A673 (cell line): ENCODE results near the gene AOPEP.

ENCODE experiments used
- EZH2 ChIP-seq: fragments of 200-600 bp; sonication (generic); IDR thresholded peaks from 2 replicates; pipeline ENCODE4 v1.6.1; 2017; ENCODE audit warnings: borderline replicate concordance, low read depth, mild to moderate bottlenecking, mixed read lengths, antibody characterized with exemption, low read length; ENCODE audit not compliant: poor library complexity, severe bottlenecking
- TF ChIP-seq, protein P1 (sequence below): fragments of 300-800, 200-600 bp; sonication (generic); conservative IDR thresholded peaks from 2 replicates; pipeline ENCODE4 v1.5.1; 2017; ENCODE audit warnings: low read depth, mild to moderate bottlenecking, antibody characterized with exemption, low read length, moderate library complexity, mixed read lengths

DNA sequence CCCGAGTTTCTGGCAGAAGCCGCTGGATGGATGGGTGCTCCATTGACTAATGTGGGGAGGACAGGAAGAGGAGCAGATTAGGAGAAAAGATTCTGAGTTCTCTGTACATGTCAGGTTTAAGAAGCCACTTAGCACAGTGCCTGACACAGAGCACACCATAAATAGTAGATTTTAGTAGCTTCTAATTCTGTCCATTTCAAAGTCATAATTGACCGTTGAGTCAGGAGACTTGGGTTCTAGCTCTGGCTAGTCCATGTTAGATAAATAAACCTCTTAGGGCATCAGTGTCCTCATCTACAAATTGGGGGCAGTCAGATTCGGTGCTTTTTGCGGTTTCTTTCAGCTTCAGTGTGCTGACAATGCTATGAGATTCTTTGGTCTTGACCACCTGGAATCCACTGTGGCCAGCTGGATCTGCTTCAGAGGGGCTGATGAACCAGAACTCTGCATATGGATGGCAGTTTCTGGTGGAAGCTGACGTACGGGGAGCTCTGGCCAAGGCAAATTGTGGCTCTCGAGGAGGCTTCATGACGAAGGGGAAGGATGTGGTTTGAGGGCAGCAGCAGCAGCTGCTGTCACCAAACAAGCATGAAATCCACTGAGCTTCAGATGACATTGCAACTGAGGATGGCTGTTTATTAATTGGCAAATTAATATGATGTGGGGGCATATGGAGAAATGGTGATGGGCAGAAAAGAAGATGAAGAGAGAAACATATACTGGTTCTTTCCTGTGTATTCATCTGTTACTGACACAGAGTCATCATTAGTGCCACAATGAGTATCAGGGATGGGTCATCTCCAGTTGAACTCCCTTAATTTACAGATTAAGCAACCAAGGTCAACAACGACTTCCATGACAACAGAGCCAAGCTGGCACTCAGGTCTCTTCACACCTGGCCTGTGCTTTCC lies 134.4 kb downstream of the AOPEP start:
- TF ChIP-seq, protein P1, sequence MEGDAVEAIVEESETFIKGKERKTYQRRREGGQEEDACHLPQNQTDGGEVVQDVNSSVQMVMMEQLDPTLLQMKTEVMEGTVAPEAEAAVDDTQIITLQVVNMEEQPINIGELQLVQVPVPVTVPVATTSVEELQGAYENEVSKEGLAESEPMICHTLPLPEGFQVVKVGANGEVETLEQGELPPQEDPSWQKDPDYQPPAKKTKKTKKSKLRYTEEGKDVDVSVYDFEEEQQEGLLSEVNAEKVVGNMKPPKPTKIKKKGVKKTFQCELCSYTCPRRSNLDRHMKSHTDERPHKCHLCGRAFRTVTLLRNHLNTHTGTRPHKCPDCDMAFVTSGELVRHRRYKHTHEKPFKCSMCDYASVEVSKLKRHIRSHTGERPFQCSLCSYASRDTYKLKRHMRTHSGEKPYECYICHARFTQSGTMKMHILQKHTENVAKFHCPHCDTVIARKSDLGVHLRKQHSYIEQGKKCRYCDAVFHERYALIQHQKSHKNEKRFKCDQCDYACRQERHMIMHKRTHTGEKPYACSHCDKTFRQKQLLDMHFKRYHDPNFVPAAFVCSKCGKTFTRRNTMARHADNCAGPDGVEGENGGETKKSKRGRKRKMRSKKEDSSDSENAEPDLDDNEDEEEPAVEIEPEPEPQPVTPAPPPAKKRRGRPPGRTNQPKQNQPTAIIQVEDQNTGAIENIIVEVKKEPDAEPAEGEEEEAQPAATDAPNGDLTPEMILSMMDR: no peak
- TF ChIP-seq EZH2: no peak
